NCI-H146 treated with DMSO at 0.1 percent for 48 hours (cell line): ENCODE data around the gene UTP3.
A peak's percentile ranks its signal among the peaks of the same experiment; 100 is the strongest.
"Not testable (repeated sequence)": the region's sequence is repeated elsewhere in the genome, so short reads cannot be mapped to it uniquely, and the experiment has no call there.

Source experiments
- DNase-seq: peaks from one replicate; lab custom pipeline; 2025; ENCODE audit not compliant: unreplicated experiment; lab: John Stamatoyannopoulos, UW

The UTP3 gene

DNA sequence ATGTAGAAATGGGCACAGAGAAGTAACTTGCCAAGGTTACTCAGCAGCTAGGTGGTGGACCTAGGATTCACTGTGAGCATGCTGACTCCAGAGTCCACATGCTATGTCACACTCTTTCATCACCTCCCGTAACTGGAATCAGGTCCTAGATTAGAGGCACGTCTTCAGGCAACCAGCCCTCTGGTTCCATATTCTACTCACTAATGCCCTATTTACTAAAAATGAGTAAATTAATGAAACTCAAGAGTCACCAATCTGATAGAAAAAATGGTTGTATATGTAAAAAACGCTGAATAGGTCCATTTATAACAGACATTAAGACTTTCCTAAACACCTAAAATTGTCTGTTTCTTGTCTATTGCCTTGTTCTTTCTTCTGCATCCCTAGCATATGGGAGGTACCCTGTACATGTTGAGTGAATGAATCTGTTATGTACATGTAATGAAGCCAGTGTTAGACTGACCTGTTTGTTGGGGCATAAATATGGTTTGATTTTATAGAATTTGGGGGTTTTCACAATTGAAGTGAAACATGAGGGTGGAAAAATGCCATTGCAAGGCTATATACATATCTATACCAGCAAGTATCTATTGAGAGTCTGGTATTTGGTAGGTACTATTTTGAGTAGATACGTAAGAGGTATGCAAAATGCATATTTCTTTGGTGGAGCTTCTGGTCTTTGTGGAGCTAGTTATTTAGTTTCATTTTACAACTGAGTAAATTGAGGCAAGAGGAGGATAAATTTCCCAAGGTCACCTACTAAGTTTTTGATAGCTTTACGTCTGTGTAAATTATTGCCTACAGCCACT lies 26.0 kb downstream of the UTP3 start:
- DNase-seq, result no peak

DNA sequence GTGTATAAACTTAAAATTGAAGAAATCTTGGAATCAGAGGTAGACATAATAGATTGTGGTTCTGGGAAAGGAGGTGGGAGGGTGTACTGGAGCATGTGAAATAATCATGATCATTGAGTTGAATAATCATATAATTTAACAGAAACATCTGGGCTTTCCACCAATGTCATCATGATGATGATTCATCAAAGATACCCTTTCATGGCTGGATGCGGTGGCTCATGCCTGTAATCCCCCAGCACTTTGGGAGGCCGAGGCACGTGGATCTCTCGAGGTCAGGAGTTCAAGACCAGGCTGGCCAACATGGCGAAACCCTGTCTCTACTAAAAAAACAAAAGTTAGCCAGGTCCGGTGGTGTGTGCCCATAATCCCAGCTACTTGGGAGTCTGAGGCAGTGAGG lies 26.8 kb downstream of the UTP3 start:
- no peak for DNase-seq

DNA sequence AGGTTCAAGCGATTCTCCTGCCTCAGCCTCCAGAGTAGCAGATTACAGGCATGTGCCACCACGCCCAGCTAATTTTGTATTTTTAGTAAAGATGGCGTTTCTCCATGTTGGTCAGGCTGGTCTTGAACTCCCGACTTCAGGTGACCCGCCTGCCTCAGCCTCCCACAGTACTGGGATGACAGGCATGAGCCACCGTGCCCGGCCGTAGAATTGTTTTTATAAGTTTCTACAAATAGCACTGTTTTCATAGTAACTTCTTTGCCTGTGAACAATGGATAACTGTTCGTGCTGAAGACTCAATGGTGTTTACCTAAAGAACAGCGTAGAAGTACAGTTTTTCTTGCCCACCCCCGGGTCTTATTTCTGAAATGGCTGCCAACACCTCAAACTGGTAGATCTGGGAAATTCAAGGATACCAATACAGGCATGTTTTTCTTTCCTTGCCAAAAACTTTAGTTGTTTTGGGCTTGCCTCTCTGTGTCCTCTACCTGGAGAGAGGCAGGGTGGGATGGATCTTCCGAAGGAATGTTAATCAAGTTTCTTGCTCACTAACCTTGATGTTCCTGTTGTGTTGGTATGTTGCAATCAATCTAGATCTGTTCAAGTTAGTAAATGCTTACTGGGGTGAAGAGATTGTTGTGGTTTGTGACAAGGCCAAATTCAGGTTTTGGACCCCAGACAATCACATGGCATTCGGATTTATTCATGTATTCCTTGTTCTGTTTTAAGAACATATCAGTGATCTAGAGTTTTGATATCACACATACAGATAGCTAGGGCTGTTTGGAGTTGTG lies 30.7 kb downstream of the UTP3 start:
- DNase-seq, result no peak

- peak; percentile 96 for DNase-seq
These were observed 33.4 kb downstream of the UTP3 start, which contains the start of gene RUFY3 for GRCh38 chr4:70721747-70722146. TSS of gene RUFY3 (plus strand) at chr4:70721964. CDS start at chr4:70722574, 610 bp downstream.

- DNase-seq, result peak; percentile 82
These were observed 34.0 kb downstream of the UTP3 start for GRCh38 chr4:70722199-70722791.

DNA sequence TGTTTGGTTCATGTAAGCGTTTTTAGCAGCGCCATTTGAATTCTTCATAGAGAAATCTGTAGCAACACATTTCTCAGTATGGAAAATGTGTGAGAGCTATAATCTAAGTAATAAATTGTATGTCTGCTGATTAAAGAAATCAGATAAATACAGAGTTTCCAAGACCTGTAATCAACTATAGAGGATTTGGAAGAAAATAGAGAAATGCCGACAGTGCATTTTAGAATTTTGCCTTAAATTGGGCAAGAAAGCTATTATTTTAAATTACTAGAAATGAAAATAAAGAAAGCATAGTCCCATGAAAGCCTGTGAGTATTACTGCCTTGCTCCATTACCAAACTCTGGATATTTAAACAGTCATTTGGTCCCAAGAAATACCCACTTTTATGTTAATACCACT lies 36.1 kb downstream of the UTP3 start:
- no peak for DNase-seq

DNA sequence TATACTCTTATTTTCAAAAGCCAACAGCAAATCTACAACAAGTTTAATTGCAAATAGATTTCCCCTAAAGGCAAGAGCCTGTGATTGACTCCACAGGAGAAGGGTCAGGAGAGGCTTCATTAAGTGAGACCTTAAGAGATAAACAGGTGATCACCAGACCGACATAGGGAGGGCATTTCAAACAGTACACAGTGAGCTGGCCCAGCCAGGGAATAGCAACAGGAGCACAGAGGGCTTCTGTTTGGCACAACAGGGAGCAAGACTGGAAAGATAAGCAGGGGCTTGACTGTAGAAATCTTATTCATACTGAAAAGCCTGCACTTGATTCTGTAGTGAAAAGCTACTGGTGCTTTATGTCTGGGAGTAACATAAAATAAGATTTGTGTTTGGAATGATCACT lies 37.3 kb downstream of the UTP3 start:
- DNase-seq, result peak; percentile 55

GRCh38 chr4:70726515-70726914 lies 38.2 kb downstream of the UTP3 start:
- not testable (repeated sequence) for DNase-seq

GRCh38 chr4:70728091-70728490 lies 39.8 kb downstream of the UTP3 start:
- DNase-seq, result no peak

- not testable (repeated sequence) for DNase-seq
These were observed 44.5 kb downstream of the UTP3 start for GRCh38 chr4:70732878-70733277.

GRCh38 chr4:70734168-70734954 lies 46.0 kb downstream of the UTP3 start:
- no peak for DNase-seq

DNA sequence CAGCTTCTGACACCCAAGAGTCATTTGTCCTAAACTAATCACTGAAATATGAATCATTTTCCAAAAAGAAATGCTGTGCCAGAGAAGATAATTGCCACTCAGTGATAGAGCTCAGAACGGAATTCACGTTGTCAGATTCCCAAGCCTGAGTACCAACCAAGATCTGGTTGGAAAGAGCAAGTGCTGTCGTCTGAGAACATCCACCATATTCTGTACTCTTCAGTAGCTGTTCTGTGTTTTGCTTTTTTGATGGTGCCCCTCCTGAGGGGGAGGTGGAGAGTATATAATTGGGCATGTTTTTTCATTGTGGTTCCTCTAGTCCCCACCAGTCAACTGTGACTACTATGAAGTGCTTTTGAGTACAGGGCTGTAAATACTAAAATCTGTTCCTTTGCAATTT lies 46.6 kb downstream of the UTP3 start:
- DNase-seq, result no peak

DNA sequence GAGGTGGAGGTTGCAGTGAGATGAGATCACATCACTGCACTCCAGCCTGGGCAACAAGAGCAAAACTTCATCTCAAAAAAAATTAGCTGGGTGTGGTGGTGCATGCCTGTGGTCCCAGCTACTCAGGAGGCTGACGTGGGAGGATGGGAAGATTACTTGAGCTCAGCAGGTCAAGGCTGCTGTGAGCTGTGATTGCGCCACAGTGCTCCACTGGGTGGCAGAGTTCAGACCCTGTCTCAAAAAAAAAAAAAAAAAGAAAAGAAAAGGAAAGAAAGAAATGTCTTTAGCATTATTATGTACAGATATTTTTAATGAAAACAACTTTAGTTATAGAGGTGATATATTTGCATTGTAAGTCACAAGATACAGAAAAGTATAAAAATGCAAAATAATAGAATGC lies 47.6 kb downstream of the UTP3 start:
- not testable (repeated sequence) for DNase-seq

GRCh38 chr4:70737006-70737405 lies 48.7 kb downstream of the UTP3 start:
- no peak for DNase-seq

DNA sequence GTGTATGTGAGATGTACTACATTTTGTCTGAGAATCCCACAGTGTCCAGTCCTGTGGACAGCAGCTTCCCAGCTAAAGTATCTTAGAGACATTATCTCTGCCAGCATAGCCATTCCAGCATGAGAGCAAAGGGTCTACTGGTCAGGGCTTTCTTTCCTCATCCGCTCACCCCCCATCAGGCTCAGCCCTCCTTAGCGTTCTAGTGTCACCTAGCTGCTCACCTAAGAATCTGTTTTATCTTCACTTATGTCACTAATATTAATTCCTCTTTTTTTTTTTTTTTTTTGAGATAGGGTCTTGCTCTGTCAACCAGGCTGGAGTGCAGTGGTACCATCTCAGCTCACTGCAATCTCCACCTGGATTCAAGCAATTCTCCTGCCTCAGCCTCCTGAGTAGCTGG lies 49.1 kb downstream of the UTP3 start:
- DNase-seq, result no peak

DNA sequence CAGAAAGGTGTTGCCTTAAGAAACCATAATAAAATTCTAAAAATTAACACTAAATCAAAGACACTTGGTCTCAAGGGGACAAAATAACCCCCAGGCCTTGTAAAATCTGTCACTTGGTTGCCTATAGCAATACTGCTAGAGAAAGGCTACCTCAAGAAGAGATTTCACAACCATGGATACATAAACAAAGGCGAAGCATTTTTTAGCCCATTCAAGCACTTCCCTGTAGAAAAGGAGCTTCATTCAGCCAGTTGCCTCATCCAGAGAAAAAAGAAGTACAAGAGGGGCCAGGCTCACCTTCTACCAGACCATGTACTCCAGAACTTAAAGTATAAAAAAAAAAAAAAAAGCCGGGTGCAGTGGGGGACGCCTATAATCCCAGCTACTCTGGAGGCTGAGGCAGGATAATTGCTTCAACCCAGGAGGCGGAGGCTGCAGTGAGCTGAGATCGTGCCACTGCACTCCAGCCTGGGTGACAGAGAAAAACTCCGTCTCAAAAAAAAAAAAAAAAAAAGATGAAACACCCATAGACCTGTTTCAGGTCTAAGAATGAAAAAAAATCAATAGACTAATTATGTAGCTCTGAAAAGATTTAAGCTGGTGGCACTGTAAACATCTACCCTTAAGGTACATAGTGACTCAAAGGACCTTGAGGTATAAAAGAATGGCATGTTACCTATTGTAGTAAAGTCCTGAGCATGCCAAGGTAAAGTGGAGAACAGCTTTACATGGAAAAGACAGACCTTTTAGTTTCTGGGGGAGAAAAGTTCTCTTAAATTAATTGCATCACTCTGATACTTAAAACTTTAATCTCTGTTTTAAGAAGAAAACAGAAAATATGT lies 51.4 kb downstream of the UTP3 start:
- peak; percentile 3 for DNase-seq
